Measurements from ENCODE around the gene ELP5. TPM values are rescaled to one million over a fixed set of nuclear protein-coding genes. Genes with fewer than 3 reads are reported as not detected.

ELP5 gene
- polyA plus RNA-seq, 6 donors from 2014 or later, result 54.2 to 94.8 (median 80.6) TPM

GRCh38 chr17:7258731-7259554 lies 6.9 kb downstream of the ELP5 start:
- Mint-ChIP-seq H3K27me3 (peaks cover 0 to 15% (median 12%) of the 10 kb centered on the region in 3 donors), H3K4me3 (peak overlapping the region in 4 of 8 donors; percentile 25 to 78 (median 59)), H3K36me3 (peaks cover 0 to 17% of the 10 kb centered on the region in 2 donors), H3K4me1 (peaks cover 20 to 35% (median 22%) of the 10 kb centered on the region in 3 donors), H3K27ac (peak overlapping the region in 1 of 6 donors; percentile 84), H3K9me3 (no peaks in the 10 kb centered on the region)
- DNase-seq, result no peak
- ATAC-seq (ENCODE audit: low read depth in 2 of 2), result no peak

- Mint-ChIP-seq H3K4me3 (peak overlapping the region in 5 of 8 donors; percentile 25 to 78 (median 63)), H3K27me3 (peaks cover 0 to 19% (median 12%) of the 10 kb centered on the region in 3 donors), H3K36me3 (peaks cover 0 to 15% of the 10 kb centered on the region in 2 donors), H3K4me1 (peaks cover 22 to 34% (median 25%) of the 10 kb centered on the region in 3 donors), H3K9me3 (no peaks in the 10 kb centered on the region), H3K27ac (no peak overlapping the region)
- ATAC-seq (ENCODE audit: low read depth in 2 of 2) (no peak), DNase-seq (no peak)
Observed at GRCh38 chr17:7259555-7259889, 7.5 kb downstream of the ELP5 start.

- ATAC-seq (ENCODE audit: low read depth in 2 of 2) (no peak), DNase-seq (no peak)
- no peaks in the 10 kb centered on the region for H3K9me3 Mint-ChIP-seq
- peaks cover 0 to 10% of the 10 kb centered on the region in 2 donors for H3K36me3 Mint-ChIP-seq
- H3K4me3 Mint-ChIP-seq, result peak overlapping the region in 7 of 8 donors; percentile 71 to 88 (median 82)
- peaks cover 22 to 33% (median 25%) of the 10 kb centered on the region in 3 donors for H3K4me1 Mint-ChIP-seq
- H3K27ac Mint-ChIP-seq, result peak overlapping the region in 2 of 6 donors; percentile 60 to 84
- peaks cover 0 to 19% (median 12%) of the 10 kb centered on the region in 3 donors for H3K27me3 Mint-ChIP-seq
Observed at GRCh38 chr17:7260151-7260550, 8.1 kb downstream of the ELP5 start.

- H3K4me1 Mint-ChIP-seq, result peaks cover 22 to 33% (median 25%) of the 10 kb centered on the region in 3 donors
- ATAC-seq (ENCODE audit: low read depth in 2 of 2) (peak; percentile 40 to 44), DNase-seq (no peak)
- H3K27ac Mint-ChIP-seq, result peak overlapping the region in 3 of 6 donors; percentile 18 to 84 (median 66)
- H3K36me3 Mint-ChIP-seq, result peaks cover 0 to 10% of the 10 kb centered on the region in 2 donors
- peaks cover 0 to 19% (median 12%) of the 10 kb centered on the region in 3 donors for H3K27me3 Mint-ChIP-seq
- H3K4me3 Mint-ChIP-seq, result peak overlapping the region; percentile 78 to 89 (median 84)
- H3K9me3 Mint-ChIP-seq, result no peaks in the 10 kb centered on the region
Observed at GRCh38 chr17:7260651-7261378, 8.8 kb downstream of the ELP5 start.

- DNase-seq (peak; percentile 42), ATAC-seq (ENCODE audit: low read depth in 2 of 2) (peak; percentile 62 to 68)
- Mint-ChIP-seq H3K36me3 (peaks cover 0 to 5% of the 10 kb centered on the region in 2 donors), H3K27ac (peak overlapping the region in 1 of 6 donors; percentile 80), H3K4me3 (peak overlapping the region; percentile 78 to 89 (median 84)), H3K27me3 (peaks cover under 1 to 22% (median 14%) of the 10 kb centered on the region in 3 donors), H3K4me1 (peaks cover 18 to 31% (median 22%) of the 10 kb centered on the region in 3 donors), H3K9me3 (no peaks in the 10 kb centered on the region)
Observed at GRCh38 chr17:7261379-7262191, 9.6 kb downstream of the ELP5 start.

- ATAC-seq (ENCODE audit: low read depth in 2 of 2) (peak in 1 of 2 donors; percentile 15), DNase-seq (no peak)
- H3K27ac Mint-ChIP-seq, result peak within 1 kb of the TSS in 5 of 6 donors; percentile 1 to 90 (median 75)
- peaks cover 4 to 28% (median 18%) of the 10 kb centered on the region in 3 donors for H3K27me3 Mint-ChIP-seq
- no peaks in the 10 kb centered on the region for H3K9me3 Mint-ChIP-seq
- peaks cover 15 to 31% (median 17%) of the 10 kb centered on the region in 3 donors for H3K4me1 Mint-ChIP-seq
- H3K4me3 Mint-ChIP-seq, result peak within 1 kb of the TSS; percentile 78 to 89 (median 87)
- H3K36me3 Mint-ChIP-seq, result no peaks in the 10 kb centered on the region
Observed at GRCh38 chr17:7262192-7262934, 10.3 kb downstream of the ELP5 start, which contains the start of gene CLDN7. TSS of gene CLDN7 (minus strand) at chr17:7262478. CDS start at chr17:7262043, 435 bp downstream.

- Mint-ChIP-seq H3K36me3 (no peaks in the 10 kb centered on the region), H3K4me3 (peak overlapping the region; percentile 76 to 88 (median 87)), H3K9me3 (no peaks in the 10 kb centered on the region), H3K27ac (peak overlapping the region in 5 of 6 donors; percentile 1 to 90 (median 75)), H3K27me3 (peaks cover 4 to 28% (median 18%) of the 10 kb centered on the region in 3 donors), H3K4me1 (peaks cover 15 to 31% (median 17%) of the 10 kb centered on the region in 3 donors)
- ATAC-seq (ENCODE audit: low read depth in 2 of 2), result peak; percentile 23 to 24
- no peak for DNase-seq
Observed at GRCh38 chr17:7262935-7263800, 11.2 kb downstream of the ELP5 start.

- peaks cover 4 to 28% (median 18%) of the 10 kb centered on the region in 3 donors for H3K27me3 Mint-ChIP-seq
- H3K27ac Mint-ChIP-seq, result peak overlapping the region in 1 of 6 donors; percentile 75
- peak overlapping the region in 6 of 8 donors; percentile 76 to 88 (median 87) for H3K4me3 Mint-ChIP-seq
- no peaks in the 10 kb centered on the region for H3K9me3 Mint-ChIP-seq
- no peak for ATAC-seq (ENCODE audit: low read depth in 2 of 2)
- DNase-seq, result no peak
- H3K36me3 Mint-ChIP-seq, result no peaks in the 10 kb centered on the region
- peaks cover 15 to 31% (median 17%) of the 10 kb centered on the region in 3 donors for H3K4me1 Mint-ChIP-seq
Observed at GRCh38 chr17:7263801-7264078, 11.7 kb downstream of the ELP5 start.

GRCh38 chr17:7266784-7267183 lies 14.8 kb downstream of the ELP5 start:
- Mint-ChIP-seq H3K9me3 (no peaks in the 10 kb centered on the region), H3K36me3 (no peaks in the 10 kb centered on the region), H3K4me3 (no peak overlapping the region), H3K27me3 (peaks cover 13 to 44% (median 32%) of the 10 kb centered on the region in 3 donors), H3K27ac (no peak overlapping the region), H3K4me1 (peaks cover 15 to 19% (median 17%) of the 10 kb centered on the region in 3 donors)
- DNase-seq, result no peak
- no peak for ATAC-seq (ENCODE audit: low read depth in 2 of 2)

- Mint-ChIP-seq H3K4me1 (peaks cover 18 to 37% (median 26%) of the 10 kb centered on the region in 3 donors), H3K9me3 (no peaks in the 10 kb centered on the region), H3K4me3 (peak overlapping the region in 1 of 8 donors; percentile 5), H3K36me3 (no peaks in the 10 kb centered on the region), H3K27ac (peak overlapping the region in 1 of 6 donors; percentile 29), H3K27me3 (peaks cover 10 to 33% (median 20%) of the 10 kb centered on the region in 3 donors)
- ATAC-seq (ENCODE audit: low read depth in 2 of 2) (no peak), DNase-seq (no peak)
Observed at GRCh38 chr17:7279448-7279847, 27.4 kb downstream of the ELP5 start.

- H3K9me3 Mint-ChIP-seq, result no peaks in the 10 kb centered on the region
- H3K4me3 Mint-ChIP-seq, result peak overlapping the region; percentile 80 to 92 (median 88)
- DNase-seq (peak; percentile 85), ATAC-seq (ENCODE audit: low read depth in 2 of 2) (peak; percentile 83 to 84)
- peaks cover 10 to 44% (median 20%) of the 10 kb centered on the region in 3 donors for H3K27me3 Mint-ChIP-seq
- no peaks in the 10 kb centered on the region for H3K36me3 Mint-ChIP-seq
- peak overlapping the region; percentile 44 to 96 (median 88) for H3K27ac Mint-ChIP-seq
- peaks cover 18 to 37% (median 26%) of the 10 kb centered on the region in 3 donors for H3K4me1 Mint-ChIP-seq
Observed at GRCh38 chr17:7280519-7281073, 28.6 kb downstream of the ELP5 start.
